GM19397 (cell line): Measurements from ENCODE around the gene GPRIN1.
"Not testable (repeated sequence)": the region's sequence is repeated elsewhere in the genome, so short reads cannot be mapped to it uniquely, and the experiment has no call there.

ENCODE experiments used
- ATAC-seq: cut with Tn5 transposase; IDR thresholded peaks from one replicate; pipeline ENCODE4 v1.9.1; 2021; ENCODE audit warnings: mild to moderate bottlenecking, moderate library complexity; ENCODE audit not compliant: unreplicated experiment

The GPRIN1 gene

GRCh38 chr5:176599749-176600430 lies 10.1 kb downstream of the GPRIN1 start:
- not testable (repeated sequence) for ATAC-seq

DNA sequence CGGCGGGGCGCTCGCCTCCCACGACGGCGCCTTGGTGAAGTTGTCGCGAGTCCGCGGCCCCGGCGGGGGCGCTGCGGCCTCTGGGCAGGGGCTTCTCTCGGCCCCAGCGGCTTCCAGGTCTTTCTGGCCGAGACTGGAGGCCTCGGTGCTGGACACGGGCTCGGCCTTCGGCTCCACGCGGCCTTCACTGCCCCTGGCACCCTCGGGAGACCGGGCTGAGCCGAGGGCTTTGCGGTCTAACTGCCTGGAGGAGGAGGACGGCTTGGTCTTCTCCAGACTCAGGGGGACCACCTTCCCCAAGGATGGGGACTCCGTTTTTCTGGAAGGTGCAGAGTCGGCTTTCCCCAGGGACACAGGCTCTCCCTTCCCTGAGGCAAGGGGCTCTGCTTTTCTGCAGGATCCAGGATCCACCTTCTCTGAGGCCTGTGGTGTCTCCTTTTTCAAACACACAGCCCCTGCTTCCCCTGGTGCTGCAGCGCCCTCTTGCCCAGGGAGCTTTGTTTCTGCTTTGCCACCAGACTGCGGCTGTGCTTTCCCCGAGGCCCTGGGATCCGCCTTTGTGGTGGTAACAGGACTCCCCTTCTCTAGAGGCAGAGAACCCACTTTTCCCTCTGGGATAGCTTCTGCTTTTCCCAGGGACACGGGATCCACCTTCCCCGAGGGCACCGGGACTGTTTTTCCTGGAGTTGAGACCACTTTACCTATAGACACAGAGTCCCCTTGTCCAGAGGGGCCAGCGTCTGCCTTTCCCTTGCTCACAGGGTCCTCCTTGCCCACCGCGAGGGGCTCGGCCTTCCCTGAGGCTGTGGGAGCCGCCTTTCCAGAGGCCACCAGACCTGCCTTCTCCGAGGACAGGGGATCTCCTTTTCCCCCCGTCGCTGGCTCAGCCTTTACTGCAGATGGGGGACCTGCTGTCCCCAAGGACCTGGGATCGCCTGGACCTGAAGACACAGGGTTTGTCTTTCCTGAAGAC lies 12.3 kb downstream of the GPRIN1 start:
- ATAC-seq, result no peak

- no peak for ATAC-seq
Measured at GRCh38 chr5:176596689-176597416, 13.1 kb downstream of the GPRIN1 start.

DNA sequence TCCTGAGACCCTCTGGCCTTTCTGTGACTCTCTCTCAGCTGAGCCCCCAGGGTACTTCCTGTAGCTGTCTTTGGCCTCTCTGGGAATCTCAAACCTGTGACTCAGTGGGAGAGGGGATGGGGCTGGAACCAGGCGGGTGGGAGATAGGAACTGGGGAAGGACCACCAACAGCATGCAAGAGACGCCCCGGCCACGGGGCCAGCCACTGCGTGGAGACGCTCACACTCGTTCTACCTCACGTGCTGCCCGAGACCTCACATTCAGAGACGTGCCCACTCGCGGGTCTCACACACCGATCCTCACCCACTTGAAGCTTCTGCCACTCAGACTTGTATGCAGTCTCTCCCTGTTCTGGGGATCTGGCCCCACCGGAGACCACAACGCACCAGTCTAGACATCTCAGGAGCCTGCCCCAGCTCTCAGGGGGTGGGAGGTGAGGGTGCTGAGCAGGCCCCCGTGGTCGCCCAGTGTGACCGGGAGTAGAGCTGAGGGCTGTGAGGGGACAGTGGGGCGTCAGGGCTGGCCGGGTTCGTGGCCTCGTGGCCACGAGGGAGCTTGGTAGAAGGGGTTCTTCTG lies 13.8 kb downstream of the GPRIN1 start:
- no peak for ATAC-seq

DNA sequence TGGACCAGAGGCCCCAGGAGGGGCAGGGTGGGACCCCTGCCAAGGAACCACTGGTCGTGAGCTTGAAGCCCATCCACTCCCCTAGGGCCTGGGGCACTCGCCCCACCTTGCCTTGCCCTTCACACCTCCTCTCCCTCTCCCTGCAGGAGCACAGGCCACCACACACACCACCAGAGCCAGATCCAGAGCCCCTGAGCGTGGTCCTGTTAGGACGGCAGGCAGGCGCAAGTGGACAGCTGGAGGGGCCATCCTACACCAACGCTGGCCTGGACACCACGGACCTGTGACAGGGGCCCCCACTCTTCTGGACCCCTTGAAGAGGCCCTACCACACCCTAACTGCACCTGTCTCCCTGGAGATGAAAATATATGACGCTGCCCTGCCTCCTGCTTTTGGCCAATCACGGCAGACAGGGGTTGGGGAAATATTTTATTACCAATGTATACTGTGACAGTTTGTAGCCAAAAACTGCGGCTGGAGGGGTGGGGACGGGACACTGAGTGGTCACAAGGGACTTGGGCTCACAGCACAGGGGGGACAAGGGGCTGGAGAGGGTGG lies 14.5 kb downstream of the GPRIN1 start:
- ATAC-seq, result no peak

DNA sequence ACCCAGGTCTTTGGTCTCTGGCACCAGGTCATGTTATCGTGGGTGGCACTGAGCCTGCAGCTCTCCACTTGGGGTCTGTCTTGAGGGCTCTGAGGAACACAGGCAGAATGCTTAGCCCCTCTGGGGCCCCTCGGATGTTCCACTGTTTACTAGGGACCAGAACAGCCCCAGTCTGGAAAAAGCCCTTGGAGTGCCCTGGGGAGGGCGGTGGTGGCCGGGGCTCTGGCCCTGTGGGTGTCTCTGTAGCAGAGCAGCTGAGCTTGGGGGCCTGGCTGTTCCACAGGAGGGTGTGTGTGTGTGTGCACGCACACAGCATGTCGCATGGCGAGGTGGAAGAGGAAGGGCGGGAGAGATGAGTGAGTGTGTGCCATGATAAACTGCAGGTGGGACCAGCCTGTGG lies 15.4 kb downstream of the GPRIN1 start:
- no peak for ATAC-seq

DNA sequence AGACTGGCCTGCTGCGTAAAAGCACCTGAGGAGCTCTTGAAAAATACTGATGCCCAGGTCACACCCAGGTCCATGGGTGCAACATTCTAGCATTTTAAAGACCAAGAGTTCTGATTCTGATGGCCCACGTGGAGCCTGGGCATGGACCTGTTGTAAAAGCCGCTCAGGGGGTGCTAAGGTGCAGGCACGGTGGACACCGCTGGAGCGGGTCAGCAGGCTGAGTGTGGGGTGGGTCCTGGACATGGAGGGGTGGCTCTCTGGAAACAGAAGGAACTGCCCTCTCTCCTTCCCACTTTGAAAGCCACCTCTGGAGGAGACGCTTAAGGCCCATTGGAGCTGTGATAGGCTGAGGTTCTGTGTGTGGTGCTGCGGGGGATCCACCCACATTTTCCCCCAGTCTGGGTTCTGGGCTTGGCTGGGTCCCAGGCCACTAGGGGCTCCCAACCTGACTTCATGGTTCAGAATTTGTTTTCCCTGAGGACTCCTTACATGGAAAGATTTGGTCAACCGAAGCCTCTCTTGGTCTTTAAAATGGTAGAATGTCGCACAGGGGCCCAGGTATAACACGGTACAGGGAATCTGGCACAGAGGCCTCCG lies 16.6 kb downstream of the GPRIN1 start:
- no peak for ATAC-seq

DNA sequence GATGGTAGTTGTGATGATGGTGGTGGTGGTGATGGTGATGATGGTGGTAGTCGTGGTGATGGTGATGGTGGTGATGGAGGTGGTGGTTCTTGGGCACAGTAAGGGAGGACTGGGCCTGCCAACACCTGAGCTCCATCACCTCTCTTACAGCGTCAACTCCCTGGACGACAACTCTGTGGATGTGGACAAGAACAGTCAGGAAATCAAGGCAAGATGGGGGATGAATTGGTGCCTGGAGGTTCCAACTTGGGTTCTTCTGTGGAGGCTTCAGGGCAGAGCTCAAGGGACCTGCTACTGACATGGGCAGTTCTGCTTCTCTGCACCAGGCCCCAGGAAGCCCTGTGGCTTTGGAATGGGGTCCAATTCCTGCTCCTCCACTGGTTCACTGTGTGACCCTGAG lies 17.4 kb downstream of the GPRIN1 start:
- ATAC-seq, result no peak

GRCh38 chr5:176591667-176592066 lies 18.3 kb downstream of the GPRIN1 start:
- not testable (repeated sequence) for ATAC-seq

GRCh38 chr5:176590035-176590717 lies 19.8 kb downstream of the GPRIN1 start:
- no peak for ATAC-seq

DNA sequence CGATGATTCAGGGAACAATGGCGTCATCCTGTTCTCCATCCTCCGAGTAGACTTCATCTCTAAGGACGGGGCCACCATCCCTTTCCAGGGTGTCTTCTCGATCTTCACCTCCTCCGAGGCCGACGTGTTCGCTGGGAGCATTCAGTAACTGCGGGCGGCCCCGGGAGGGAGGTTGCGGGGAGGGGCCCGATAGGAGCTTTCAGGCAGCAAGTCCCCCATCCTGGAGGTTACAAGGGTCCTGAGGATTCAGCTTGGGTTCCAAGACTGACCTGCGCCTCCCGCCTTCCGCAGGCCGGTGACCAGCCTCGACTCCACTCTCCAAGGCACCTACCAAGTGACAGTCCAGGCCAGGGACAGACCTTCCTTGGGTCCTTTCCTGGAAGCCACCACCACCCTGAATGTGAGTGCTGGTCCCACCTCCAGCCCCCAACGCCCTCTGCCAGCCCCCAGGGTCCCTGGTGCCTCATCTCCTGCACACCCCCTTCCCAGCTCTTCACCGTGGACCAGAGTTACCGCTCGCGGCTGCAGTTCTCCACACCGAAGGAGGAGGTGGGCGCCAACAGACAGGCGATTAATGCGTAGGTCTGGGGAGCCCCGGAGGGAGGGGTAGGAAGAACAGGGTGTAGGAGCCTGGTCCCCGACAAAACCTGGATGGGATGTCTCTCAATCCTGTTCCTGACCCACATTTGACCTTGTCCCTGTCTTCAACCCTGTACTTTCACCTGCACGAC lies 20.8 kb downstream of the GPRIN1 start:
- ATAC-seq, result no peak

- no peak for ATAC-seq
Measured at GRCh38 chr5:176588297-176588696, 21.7 kb downstream of the GPRIN1 start.

DNA sequence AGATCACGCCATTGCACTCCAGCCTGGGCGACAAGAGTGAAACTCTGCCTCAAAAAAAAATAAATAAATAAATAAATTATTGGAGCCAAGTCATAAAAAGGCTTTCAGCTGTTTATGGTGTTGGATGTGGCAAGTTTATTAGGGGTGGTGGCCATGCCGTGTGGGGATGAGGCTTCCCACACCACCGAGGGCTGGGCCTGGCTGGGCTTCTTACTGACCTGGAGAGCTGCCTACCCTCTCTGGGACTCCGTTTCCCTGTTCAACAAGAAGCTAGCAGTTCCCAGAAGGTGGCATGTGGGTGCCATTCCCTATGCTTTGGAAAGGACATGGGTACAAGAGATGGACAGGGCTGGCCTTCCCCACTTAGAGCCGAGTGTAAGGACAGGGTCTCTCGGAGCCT lies 22.6 kb downstream of the GPRIN1 start:
- ATAC-seq, result no peak

GRCh38 chr5:176583076-176583475 lies 26.9 kb downstream of the GPRIN1 start:
- ATAC-seq, result no peak

DNA sequence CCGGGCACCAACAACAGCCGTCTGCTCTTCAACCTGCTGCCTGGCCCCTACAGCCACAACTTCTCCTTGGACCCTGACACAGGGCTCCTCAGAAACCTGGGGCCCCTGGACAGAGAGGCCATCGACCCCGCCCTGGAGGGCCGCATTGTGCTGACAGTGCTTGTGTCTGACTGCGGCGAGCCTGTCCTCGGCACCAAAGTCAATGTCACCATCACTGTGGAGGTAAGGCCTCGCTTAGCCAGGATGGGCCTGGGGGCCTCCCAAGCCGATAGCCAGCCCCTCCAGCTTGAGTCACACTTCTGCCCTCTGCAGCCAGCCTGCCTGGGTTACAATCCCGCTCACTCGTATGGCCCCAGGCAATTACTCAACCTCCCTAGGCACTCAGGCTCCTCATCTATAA lies 28.6 kb downstream of the GPRIN1 start:
- ATAC-seq, result no peak

DNA sequence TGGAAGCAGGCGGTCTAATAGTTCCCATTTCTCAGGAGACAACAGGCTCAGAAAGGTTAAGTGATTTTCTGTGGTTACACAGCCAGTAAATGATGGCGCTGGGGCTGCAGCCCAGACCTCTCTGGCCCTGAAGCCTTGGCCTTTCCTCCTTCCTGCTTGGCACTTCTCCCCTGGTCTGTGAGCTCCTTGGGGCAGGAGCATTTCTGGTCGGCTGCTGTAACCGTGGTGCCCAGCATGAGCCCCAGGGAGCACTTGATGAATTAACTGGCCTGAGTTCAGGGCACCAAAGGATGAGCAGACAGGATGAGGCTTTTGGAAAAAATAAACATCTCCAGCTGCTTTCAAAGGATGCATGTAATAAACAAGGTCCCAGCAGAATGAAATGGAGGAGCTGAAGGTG lies 30.6 kb downstream of the GPRIN1 start:
- ATAC-seq, result no peak

GRCh38 chr5:176578391-176578808 lies 31.6 kb downstream of the GPRIN1 start:
- no peak for ATAC-seq

- ATAC-seq, result no peak
Measured at GRCh38 chr5:176577312-176578176, 32.4 kb downstream of the GPRIN1 start.
